Islet of Langerhans (tissue), 1 donor: ENCODE measurements around the gene GPRC5D.
A peak's percentile ranks its signal among the peaks of the same experiment; 100 is the strongest.

Experiments
- FAIRE-seq: peaks from one replicate; lab custom pipeline; 2011; peaks lifted over from hg19 to GRCh38; lab: Jason Lieb, UNC

Gene GPRC5D

GRCh38 chr12:12952036-12952435 is at the start of gene GPRC5D:
TSS of gene GPRC5D (minus strand) at chr12:12952170. CDS start at chr12:12950384, 1,786 bp downstream.
- FAIRE-seq = no peak

- FAIRE-seq = no peak
Measured at GRCh38 chr12:13001775-13002040, 49.7 kb upstream of the GPRC5D start.

GRCh38 chr12:13000925-13001774 is 49.2 kb upstream of the GPRC5D start:
- no peak for FAIRE-seq

- no peak for FAIRE-seq
Measured at GRCh38 chr12:13000616-13000924, 48.6 kb upstream of the GPRC5D start.

- no peak for FAIRE-seq
Measured at GRCh38 chr12:12999959-13000615, 48.1 kb upstream of the GPRC5D start, which contains the start of gene HEBP1. TSS of gene HEBP1 (minus strand) at chr12:13000265. CDS start at chr12:13000114, 151 bp downstream.

GRCh38 chr12:12999271-12999958 is 47.4 kb upstream of the GPRC5D start:
- no peak for FAIRE-seq

GRCh38 chr12:12998248-12998647 is 46.3 kb upstream of the GPRC5D start:
- no peak for FAIRE-seq

GRCh38 chr12:12997734-12998133 is 45.8 kb upstream of the GPRC5D start:
- no peak for FAIRE-seq

- FAIRE-seq = no peak
Measured at GRCh38 chr12:12997156-12997555, 45.2 kb upstream of the GPRC5D start.

- FAIRE-seq = no peak
Measured at GRCh38 chr12:12996209-12996608, 44.2 kb upstream of the GPRC5D start.

- FAIRE-seq = no peak
Measured at GRCh38 chr12:12995088-12995487, 43.1 kb upstream of the GPRC5D start.

- no peak for FAIRE-seq
Measured at GRCh38 chr12:12993367-12993766, 41.4 kb upstream of the GPRC5D start.

- FAIRE-seq = no peak
Measured at GRCh38 chr12:12992418-12993130, 40.6 kb upstream of the GPRC5D start.

- no peak for FAIRE-seq
Measured at GRCh38 chr12:12990700-12991468, 38.9 kb upstream of the GPRC5D start.

- no peak for FAIRE-seq
Measured at GRCh38 chr12:12987421-12987820, 35.5 kb upstream of the GPRC5D start.

- FAIRE-seq = no peak
Measured at GRCh38 chr12:12986775-12987331, 34.9 kb upstream of the GPRC5D start.

- no peak for FAIRE-seq
Measured at GRCh38 chr12:12985817-12986408, 33.9 kb upstream of the GPRC5D start.

- no peak for FAIRE-seq
Measured at GRCh38 chr12:12984149-12984548, 32.2 kb upstream of the GPRC5D start.

GRCh38 chr12:12983420-12984035 is 31.6 kb upstream of the GPRC5D start:
- FAIRE-seq = peak; percentile 79

- no peak for FAIRE-seq
Measured at GRCh38 chr12:12982331-12982730, 30.4 kb upstream of the GPRC5D start.
